Right lung (tissue), 5 donors: ENCODE measurements around the gene PIM3. TPM values are rescaled to one million over a fixed set of nuclear protein-coding genes. Genes with fewer than 3 reads are reported as not detected.
"Not testable (repeated sequence)": the region's sequence is repeated elsewhere in the genome, so short reads cannot be mapped to it uniquely, and the experiment has no call there.

Experiments used
- DNase-seq, 2 donors: peaks; one replicate each; pipeline ENCODE4 v3.0.0-alpha.2; 2013
- polyA plus RNA-seq, 5 donors: library from polyadenylated mRNA; unstranded; fragments of 120-200 nt; gene quantifications; one replicate each; pipeline versions ENCODE4 v1.2.1 to v1.2.3, GENCODE V29; 2013; ENCODE audit warnings: inconsistent platforms in 1 of 5, low replicate concordance in 1 of 5; ENCODE audit not compliant: insufficient read length in 5 of 5, insufficient read depth in 1 of 5

The PIM3 gene
- polyA plus RNA-seq, 5 donors: 23.1 to 45.0 (median 30.2) TPM

DNA sequence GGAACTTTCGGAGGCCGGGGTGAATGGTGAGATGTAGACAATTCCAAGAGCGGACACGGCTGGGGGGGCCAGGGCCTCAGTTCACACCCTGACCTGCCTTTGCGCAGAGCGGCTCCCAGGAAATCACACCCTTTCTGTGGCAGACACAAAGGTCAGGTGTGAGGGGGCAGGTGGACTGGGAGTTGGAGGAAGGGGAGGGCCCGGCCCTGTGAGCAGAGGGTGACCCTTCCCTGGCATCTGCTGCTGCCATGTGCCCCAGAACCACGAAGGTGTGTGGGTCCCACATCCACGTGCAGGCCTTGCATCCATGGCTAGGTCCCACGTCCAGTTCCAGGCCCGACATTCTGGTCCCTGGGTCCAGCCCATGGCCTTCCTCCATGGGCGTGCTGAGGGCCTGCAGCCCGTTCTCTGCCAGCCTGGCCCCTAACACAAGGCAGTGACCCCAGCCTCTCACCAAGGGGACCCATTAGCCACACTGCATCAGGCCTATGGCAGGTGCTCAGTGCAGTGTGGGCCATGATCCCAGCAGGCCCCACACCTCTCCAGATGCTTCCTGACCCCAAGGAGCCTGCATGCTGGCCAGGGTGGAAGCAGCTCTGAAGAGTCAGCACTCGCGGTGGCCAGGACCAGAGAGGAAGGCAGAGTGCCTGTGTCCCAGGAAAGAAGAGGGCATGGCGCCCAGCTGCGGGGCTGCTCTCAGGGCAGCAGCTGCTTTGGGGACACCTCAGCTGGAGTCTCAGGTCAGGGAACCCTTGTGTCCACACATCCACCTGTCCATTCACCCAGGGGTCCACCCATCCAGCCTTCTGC is 18.9 kb upstream of the PIM3 start:
- DNase-seq: no peak

DNA sequence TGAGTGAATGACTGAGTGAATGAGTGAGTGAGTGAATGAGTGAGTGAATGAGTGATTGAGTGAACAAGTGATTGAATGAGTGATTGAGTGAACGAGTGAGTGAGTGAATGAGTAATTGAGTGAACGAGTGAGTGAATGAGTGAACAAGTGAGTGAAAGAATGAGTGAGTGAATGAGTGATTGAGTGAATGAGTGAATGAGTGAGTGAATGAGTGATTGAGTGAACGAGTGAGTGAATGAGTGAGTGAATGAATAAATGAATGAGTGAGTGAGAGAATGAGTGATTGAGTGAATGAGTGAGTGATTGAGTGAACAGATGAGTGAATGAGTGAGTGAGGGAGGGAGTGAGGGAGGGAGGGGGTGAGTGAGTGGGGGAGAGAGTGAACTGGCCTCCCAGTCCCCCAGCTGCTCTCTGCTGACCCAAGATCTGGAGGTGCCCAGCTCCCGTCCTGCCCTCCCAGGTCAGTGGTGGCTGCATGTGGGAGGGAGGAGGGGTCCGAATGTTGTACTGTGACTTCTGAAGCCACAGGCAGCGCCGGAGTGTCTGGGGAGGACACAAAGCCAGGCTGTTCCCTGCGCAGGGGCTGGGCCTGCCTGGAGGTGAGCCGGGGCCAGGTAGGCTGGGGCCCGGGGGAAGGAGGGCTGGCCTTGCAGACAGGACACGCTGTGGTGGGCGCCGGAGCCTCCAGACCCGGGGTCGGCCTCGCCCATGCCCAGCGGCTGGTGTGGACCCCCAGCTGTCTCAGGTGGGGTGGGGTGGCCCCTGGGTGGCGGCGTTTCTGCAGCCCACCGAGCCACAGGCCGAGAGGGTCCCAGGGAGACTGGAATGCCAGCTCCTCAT is 17.8 kb upstream of the PIM3 start:
- no peak for DNase-seq

DNA sequence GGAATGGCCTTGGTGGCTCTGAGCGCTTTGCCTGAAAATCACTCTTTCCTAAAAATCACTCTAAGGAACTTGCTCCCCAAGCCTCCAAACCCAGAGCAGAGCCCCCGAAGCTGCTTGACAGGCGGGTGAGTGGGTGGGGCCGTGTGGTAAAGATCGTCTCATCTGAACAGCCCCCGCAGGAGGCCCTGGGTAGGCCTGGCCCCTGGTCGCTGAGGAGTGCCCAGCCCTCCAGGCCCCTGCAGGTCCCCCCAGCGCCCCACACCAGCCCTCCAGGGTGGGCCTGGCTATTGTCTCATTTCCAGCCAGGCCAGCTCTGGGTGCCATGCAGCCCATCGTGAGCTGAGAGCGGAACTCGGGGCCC is 17.2 kb upstream of the PIM3 start:
- DNase-seq: no peak

DNA sequence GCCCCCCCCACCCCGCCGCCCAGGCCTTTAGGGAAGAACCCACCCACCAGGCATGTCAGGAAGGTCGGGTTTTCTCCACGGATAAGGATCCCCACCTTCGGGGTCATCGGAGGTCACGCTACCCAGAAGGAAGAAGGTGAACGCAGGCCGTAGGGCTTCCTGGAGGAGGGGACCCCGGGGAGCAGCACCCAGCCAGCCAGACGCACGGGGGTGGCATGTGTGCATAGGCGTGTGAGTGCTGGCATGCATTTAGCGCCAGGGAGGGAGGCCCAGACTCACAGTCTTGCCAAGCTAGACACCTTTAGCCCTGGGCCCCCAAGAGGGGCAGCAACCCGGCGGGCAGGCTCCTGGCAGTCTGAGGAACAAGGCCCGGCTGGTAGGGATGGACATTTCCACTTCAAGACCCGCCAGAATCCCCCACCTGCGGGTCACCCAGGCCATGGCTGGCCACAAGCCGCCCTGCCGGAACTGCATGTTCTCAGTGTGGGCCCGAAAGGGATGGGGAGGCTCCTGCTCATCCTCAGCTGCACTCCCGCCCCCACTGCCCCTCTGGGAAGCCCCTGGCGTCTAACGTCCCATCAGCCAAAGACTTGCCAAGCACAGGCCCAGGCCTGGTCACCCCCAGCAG is 16.7 kb upstream of the PIM3 start:
- no peak for DNase-seq

DNA sequence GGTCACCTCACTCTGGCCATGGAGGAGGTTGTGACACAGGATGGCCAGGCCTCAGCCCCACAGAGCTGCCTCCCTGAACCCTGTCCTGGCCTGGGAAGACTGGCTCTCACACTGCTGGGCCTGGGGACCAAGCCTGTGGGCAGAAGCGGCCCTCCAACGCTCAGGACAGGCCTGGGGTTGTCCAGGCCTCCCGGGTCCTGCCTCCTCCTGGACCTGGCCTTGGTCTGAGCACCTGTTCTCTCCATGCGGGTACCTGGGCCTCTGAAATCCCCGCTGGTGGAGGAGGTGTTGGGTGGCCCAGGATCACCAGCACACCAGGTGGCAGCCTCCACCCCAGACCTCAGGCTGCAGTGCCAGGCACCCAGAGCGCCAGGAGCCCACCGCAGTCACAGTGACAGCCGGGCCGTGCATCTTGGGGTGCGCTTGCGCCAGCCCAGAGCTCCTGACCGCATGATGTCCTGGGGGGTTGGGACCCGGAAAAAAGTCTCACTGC is 16.1 kb upstream of the PIM3 start:
- no peak for DNase-seq

DNA sequence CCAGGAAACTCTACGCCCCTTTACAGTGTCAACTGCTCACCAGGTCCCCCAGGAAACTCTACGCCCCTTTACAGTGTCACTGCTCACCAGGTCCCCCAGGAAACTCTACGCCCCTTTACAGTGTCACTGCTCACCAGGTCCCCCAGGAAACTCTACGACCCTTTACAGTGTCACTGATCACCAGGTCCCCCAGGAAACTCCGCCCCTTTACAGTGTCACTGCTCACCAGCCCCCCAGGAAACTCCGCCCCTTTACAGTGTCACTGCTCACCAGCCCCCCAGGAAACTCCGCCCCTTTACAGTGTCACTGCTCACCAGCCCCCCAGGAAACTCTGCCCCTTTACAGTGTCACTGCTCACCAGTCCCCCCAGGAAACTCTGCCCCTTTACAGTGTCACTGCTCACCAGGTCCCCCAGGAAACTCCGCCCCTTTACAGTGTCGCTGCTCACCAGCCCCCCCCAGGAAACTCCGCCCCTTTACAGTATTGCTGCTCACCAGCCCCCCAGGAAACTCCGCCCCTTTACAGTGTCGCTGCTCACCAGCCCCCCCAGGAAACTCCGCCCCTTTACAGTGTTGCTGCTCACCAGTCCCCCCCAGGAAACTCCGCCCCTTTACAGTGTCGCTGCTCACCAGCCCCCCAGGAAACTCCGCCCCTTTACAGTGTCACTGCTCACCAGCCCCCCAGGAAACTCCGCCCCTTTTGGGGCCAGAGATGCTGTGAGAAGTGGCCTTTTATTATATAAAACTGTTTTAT is 15.4 kb upstream of the PIM3 start:
- DNase-seq: not testable (repeated sequence)

DNA sequence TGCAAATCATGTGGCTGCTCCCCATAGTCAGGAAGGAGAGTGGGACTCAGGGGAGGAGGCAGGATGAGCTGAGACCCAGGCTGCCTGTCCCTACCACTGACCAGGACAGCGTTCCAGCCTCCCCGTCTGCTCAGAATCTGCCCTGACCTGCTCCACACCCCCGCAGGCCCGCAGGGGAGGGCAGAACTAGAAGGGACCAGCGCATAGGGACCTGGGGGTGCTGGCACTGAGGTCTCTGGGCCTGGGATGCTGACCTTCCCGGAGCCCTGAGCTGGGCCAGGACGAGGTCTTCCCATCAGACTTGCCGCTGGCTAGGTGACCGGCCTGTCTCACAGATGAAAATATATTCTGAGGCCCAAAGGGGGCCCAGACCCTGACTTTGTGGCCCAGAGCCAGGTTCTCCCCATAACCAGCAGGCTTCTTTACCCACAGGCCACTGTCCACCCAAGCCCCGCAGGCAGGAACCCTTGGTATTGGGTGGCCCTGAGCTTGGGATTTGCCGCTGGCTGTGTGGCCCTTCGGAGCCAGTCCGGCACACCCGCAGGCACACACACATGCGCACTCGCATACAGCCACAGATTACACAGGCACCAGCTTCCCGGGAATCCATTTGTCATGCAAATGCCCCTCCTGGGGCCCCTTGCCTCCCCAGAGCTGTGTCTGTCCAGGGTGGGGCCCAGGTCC is 13.8 kb upstream of the PIM3 start:
- no peak for DNase-seq

DNA sequence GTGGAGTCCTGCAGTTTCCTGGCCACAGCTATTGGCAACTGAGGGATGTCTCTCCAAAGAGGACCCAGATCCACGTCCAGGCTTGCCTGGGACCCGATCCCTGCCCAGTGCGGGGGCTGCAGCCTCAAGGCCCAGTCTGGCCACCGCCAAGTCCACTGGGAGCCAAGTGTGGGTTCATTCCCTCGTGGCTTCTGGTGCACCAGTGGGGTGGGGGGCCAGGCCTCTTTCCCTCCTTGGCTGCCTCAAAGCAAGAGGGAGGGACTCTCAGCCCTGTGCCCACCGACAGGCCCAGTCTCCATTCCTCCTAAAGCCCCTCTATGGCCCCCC is 13.3 kb upstream of the PIM3 start:
- no peak for DNase-seq

DNA sequence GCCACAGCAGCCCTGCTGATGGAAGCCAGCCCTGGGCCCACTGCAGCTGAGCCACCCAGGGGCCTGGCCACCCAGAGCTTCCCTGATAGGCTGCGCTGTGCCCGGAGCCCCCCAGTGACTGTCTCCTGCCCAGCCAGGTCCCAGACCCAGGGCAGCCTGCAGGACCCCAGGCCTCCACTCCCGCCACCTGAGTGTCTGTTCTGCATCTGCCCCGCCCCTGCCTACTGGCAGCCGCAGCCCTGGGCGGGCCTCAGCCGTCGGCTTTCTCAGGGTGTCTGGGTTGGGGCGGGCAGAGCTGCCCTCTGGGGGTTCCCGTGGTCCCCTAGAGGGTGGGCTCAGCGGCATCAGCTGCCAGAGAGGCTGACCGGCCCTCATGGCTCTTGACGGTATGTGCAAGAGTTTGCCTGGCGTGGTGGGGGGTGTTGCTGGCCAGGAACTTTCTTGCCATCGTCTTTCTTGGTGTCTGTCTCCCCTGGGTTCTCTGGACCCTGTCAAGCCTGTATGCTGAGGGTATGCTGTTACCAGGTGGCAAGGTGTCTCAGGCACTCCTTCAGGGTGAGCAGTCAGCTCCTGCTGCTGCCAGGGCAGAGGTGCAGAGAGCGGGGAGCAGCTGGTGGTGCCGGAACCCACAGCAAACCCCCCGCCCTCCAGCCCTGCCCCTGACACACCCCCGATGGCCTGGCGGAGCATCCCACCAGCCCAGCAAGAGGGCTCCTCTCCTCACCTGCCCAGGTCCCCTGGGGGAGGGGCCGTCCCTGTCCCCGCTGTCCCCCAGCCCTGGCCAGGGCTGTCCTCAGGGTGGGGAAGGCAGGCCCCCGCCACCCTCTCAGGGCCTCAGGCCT is 12.2 kb upstream of the PIM3 start:
- no peak for DNase-seq

DNA sequence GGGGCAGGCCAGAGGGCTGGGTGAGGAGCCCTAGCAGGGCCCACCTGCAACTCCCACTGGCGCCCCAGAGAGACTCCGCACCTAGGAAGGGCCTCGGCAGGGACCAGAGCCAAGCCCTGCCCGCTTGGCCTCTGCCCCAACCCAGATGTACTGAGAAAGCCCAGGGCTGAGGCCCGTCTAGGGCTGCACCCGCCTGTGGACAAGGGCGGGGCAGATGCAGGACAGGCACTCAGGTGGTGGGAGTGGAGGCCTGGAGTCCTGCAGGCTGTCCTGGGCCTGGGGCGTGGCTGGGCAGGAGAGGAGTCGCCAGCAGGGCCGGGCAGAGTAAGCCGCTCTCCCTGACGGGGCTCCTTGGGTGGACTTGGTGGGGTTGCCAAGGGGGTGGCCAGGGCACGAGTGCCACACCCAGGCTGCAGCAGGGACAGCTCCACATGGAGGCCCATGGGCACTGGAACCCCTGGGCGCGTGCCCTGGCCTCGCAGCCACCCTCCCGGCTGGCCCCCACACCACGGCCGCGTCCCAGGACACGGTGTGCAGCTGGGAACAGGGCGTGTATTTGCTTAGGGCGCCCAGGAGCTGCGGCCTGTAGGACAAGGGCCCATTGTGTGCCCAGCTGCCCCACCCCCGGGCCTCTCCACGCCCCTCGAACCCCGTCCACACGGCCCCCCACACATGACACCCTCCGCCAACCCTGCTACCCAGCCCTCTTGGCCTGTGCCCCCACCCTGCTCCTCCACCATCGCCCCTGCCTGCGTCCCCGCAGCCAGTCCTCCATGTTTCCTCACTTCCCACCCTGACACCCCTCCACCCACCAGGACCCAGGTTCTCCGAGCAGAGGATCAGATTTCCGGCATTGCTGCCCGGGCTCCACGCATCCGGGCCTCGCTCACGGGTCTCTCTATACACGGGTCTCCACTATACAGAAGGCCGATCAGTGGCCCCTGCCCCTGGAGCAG is 11.3 kb upstream of the PIM3 start:
- DNase-seq: no peak

DNA sequence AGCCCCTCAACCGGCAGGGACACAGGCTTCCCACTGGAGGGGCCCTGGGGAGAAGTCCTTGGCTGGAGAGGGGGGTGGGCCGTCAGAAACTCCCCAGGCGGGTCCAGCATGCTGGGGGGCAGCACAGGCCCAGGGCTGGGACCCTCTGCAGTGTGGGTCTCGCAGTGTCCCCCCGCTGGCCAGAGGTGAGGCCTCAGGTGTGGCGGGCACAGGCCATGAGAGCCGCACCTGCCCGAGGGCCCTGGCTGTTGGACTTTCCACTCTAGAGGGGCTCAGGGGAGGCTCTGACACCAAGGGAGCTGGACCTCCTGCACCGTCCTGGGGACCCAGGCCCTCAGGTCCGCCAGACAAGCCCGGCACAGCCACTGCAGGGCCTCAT is 10.7 kb upstream of the PIM3 start:
- DNase-seq: no peak

DNA sequence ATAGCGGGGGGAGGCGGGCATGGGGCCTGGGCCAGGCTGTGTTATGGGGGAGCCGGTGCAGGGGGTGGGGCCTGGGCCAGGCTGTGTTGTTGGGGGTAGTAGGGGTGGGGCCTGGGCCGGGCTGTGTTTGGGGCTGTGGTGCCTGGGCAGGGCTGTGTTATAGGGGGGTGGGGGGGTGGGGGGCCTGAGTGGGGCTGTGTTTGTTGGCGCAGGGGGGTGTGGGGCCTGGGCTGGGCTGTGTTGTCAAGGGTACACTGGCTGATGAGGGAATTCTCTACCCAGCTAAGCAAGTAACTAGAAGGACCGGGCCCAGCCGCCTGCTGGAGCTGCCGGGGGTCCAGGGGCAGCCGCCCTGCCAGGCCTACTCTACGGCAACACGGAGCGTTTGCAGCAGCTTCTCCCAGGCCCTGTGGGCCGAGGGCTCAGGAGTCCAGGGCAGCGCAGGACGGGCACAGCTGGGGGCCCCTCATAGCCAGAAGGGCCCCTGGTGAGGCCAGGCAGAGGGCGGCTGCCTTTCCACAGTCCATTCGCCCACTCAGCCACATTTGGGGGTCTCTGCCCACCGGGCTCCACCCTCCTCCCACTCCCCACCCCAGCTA is 10.1 kb upstream of the PIM3 start:
- DNase-seq: no peak

DNA sequence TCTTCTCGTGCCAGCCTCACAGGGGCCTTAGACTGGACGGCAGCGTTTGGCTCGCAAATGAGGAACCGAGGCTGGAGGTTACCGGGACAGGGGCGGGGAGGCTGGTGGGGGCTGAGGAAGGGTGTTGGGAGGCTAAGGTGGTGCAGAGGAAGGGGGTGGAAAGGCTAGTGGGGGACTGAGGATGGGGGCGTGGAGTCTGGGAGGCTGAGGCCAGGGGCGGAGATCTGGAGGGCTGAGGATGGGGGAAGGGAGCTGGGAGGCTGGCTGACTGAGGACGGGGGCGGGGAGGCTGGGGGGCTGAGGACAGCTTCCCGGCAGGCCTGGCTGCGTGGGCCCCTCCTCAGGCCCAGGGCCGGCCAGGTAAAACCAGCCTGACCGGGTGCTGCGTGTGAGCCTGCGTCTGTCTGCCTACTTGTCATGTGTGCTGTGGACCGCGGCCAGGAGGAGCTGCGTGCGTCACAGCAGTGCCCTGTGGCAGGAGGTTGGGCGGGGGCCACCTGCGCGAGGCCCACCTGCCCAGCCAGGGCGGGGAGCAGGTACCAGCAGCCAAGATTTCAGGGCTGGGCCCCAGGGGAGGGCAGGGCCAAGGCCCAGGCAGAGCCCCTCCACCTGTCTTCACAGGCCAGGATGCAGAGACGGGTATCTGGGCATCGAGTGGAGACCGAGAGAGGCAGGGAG is 9.4 kb upstream of the PIM3 start:
- DNase-seq: peak; percentile 84 to 85

DNA sequence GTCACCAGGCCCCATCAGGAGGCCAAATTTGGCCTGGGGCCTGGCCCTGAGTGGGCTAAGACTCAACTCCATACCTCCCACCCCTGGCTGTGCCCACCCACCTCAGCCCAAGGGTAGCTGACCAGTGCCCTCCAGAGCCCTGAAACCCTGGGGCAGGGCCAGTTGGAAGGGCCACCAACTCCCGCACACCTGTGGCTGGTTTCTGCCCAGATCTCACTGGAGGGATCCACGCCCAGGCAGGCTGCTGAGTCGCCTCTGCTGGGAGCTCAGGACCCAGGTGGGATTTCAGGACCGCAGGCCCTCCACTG is 8.9 kb upstream of the PIM3 start:
- no peak for DNase-seq

DNA sequence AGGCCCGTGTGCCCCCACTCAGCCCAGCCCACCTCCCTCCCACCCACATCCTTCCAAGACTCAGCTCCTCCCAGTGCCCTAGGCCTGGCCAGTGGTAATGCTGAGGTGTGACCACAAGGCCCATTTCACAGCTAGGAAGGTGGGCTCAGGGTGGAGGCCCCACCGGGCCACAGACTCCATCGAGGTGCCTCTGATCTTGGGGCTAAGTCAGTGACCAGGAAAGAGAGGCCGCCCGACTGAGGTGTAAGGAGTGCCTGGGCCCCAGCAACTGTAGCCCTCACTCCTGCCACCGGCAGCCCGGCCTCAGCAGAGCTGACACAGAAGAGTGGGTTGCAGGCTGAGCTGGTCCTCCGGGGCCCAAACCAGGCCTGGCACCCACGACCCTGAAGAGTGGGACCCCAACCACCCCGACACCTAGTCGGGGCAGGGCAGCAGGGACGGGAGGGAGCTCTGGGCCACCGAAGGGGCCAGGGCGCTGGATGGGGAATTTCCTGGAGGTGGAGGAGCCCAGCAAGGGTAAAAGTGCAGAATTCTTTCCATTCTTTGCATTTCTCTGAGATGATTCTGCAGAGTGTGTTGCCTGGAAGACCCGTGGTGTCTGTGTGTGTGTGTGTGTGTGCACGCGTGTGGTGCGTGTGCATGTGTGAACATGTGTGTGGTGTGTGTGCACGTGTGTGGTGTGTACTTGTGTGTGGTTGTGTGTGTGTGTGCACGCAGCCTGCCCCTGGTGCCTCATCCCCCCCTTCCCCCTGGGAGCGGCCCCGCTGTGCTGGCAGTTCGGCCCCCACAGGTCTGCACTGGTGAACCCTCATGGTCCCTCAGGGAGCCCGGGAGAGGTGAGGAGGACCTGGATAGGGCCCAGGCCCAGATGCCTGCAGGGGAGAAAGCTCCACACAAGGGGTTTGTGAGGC is 8.3 kb upstream of the PIM3 start:
- DNase-seq: no peak

DNA sequence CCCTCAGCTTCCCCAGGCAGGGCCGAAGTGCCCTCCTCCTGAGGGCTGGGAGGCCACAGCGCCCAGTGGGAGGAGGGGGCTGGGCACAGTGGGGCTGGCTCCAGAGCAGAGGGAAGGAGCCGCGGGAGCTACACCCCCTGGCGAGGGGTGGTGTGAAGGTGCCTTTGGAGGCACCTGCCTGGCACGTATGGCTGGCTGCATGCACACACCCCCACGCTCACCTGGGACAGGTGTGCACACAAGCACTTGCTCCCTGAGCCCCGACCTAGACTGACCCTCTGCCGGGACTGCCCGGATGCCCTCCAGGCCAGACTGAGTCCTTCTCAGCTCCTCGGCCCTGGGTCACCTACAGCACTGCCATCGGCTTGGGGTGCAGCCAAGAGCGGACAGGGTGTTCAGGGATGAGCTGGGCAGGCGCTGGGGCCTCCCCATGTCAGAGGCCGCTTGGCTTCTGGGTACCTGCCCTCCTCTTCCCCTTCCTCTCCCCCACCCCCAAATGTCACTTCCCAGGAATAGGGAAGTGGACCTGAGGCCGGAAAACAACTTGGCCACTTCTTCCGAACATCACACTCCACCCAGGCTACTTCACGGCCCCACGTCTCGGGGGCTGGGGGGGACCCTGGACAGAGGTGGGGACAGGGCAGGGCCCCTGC is 7.4 kb upstream of the PIM3 start:
- no peak for DNase-seq
